Gastrocnemius medialis (tissue), 4 donors: ENCODE measurements around the gene COX4I1. TPM values are rescaled to one million over a fixed set of nuclear protein-coding genes. Genes with fewer than 3 reads are reported as not detected.

ENCODE experiments used
- ATAC-seq, 2 donors: fragments of 150-250 bp; one replicate each; pipeline ENCODE4 v1.9.1; 2016
- DNase-seq, 2 donors: peaks; one replicate each; pipeline ENCODE4 v3.0.0-alpha.2; 2019
- H3K27ac ChIP-seq, 4 donors: fragments of 200-600 bp; sonication (generic); 1 replicate in 1 of 4; 2 replicates in 3 of 4; pipeline ENCODE4 v1.5.1; 2016 to 2018; ENCODE audit warnings: mild to moderate bottlenecking in 2 of 4, moderate library complexity in 1 of 4
- H3K27me3 ChIP-seq, 3 donors: fragments of 200-600 bp; sonication (generic) in 2 of 3; 1 replicate in 1 of 3; 2 replicates in 2 of 3; pipeline versions ENCODE4 v1.5.1 to v1.6.0; 2016 to 2019; ENCODE audit warnings: mild to moderate bottlenecking in 1 of 3, moderate library complexity in 1 of 3
- H3K36me3 ChIP-seq, 2 donors: fragments of 200-600 bp; sonication (generic) in 1 of 2; one replicate each; pipeline ENCODE4 v1.5.1; 2017 to 2018
- H3K4me1 ChIP-seq, 2 donors: fragments of 200-600 bp; sonication (generic) in 1 of 2; one replicate each; pipeline ENCODE4 v1.5.1; 2016 to 2017; ENCODE audit warnings: mild to moderate bottlenecking in 2 of 2
- H3K4me3 ChIP-seq, 4 donors: fragments of 200-600 bp; sonication (generic) in 3 of 4; 1 replicate in 1 of 4; 2 replicates in 3 of 4; pipeline ENCODE4 v1.5.1; 2016 to 2019; ENCODE audit warnings: mild to moderate bottlenecking in 2 of 4
- H3K9me3 ChIP-seq, 3 donors: fragments of 200-600 bp; sonication (generic) in 2 of 3; 1 replicate in 1 of 3; 2 replicates in 2 of 3; pipeline ENCODE4 v1.5.1; 2016 to 2019
- CTCF ChIP-seq, 5 experiments: fragments of 450-650 bp in 3 of 5; fragments of 200-600 bp in 2 of 5; sonication (generic) in 2 of 5; IDR thresholded peaks in 4 of 5; conservative IDR thresholded peaks in 1 of 5; 1 replicate in 4 of 5; 2 replicates in 1 of 5; pipeline ENCODE4 v1.5.1; 2016 to 2019; ENCODE audit warnings: antibody characterized with exemption in 5 of 5, mild to moderate bottlenecking in 3 of 5, moderate library complexity in 3 of 5
- POLR2A ChIP-seq, 2 donors: fragments of 450-650 bp; IDR thresholded peaks; one replicate each; pipeline ENCODE4 v1.6.1; 2017; ENCODE audit warnings: antibody characterized with exemption in 2 of 2, mild to moderate bottlenecking in 2 of 2, moderate library complexity in 2 of 2
- in situ Hi-C, 4 donors: fragments of 200-750 bp; cut with MboI; loops; one replicate each; pipeline versions ENCODE4 v1.15.0 to v1.8.0; 2017; ENCODE audit warnings: low sequenced_read_pairs in 4 of 4
- intact Hi-C: fragments of 100-400 bp; cut with DNase I; formaldehyde crosslinking; loops from one replicate; pipeline ENCODE4 v1.15.1; 2023; ENCODE audit warnings: low total_unique reads
- total RNA-seq, 4 donors: library from RNA; depleted of rRNA; stranded (reverse); fragments of >200 nt; gene quantifications; one replicate each; pipeline versions ENCODE4 v1.1.0 to v1.2.3, GENCODE V29; 2016

The COX4I1 gene
- total RNA-seq, 4 donors from 2014 or later, result 666 to 782 (median 689) TPM

- no peak for ATAC-seq
- peaks cover 0 to 13% (median 1%) of the 10 kb centered on the region in 3 donors for H3K27me3 ChIP-seq
- intact Hi-C loops, result no loop called here
- no peak overlapping the region for H3K4me3 ChIP-seq
- no peaks in the 10 kb centered on the region for H3K4me1 ChIP-seq
- no peak for DNase-seq
- no peaks in the 10 kb centered on the region for H3K36me3 ChIP-seq
- no peak overlapping the region for H3K27ac ChIP-seq
- no peaks in the 10 kb centered on the region for H3K9me3 ChIP-seq
- no peak for TF ChIP-seq POLR2A (IDR thresholded peaks at IDR 0.05)
- no peak for TF ChIP-seq CTCF (IDR thresholded peaks at IDR 0.05 in 4 of 5, conservative IDR thresholded peaks at IDR 0.05 in 1 of 5)
- in situ Hi-C loops, result no loop called here
Measured at GRCh38 chr16:85853547-85854545, 54.4 kb downstream of the COX4I1 start.

- in situ Hi-C loops, result no loop called here
- H3K27ac ChIP-seq, result no peak overlapping the region
Measured at GRCh38 chr16:85854935-85855334, 55.4 kb downstream of the COX4I1 start.

GRCh38 chr16:85856079-85856478 is 56.6 kb downstream of the COX4I1 start:
- in situ Hi-C loops, result no loop called here
- ATAC-seq, result no peak
- Histone ChIP-seq H3K4me1 (no peaks in the 10 kb centered on the region), H3K27me3 (peaks cover 0 to 13% (median 5%) of the 10 kb centered on the region in 3 donors), H3K36me3 (no peaks in the 10 kb centered on the region), H3K4me3 (no peak overlapping the region), H3K27ac (no peak overlapping the region), H3K9me3 (no peaks in the 10 kb centered on the region)
- TF ChIP-seq POLR2A (IDR thresholded peaks at IDR 0.05), result no peak
- TF ChIP-seq CTCF (IDR thresholded peaks at IDR 0.05 in 4 of 5, conservative IDR thresholded peaks at IDR 0.05 in 1 of 5), result no peak
- no peak for DNase-seq
- intact Hi-C loops, result no loop called here

More at GRCh38 chr16:85854935-85855334, 55.4 kb downstream of the COX4I1 start:
- no peak for TF ChIP-seq CTCF (IDR thresholded peaks at IDR 0.05 in 4 of 5, conservative IDR thresholded peaks at IDR 0.05 in 1 of 5)
- no peak for TF ChIP-seq POLR2A (IDR thresholded peaks at IDR 0.05)
- ATAC-seq (no peak), DNase-seq (no peak)
- Histone ChIP-seq H3K4me1 (no peaks in the 10 kb centered on the region), H3K36me3 (no peaks in the 10 kb centered on the region), H3K4me3 (no peak overlapping the region), H3K9me3 (no peaks in the 10 kb centered on the region), H3K27me3 (peaks cover 0 to 13% (median 5%) of the 10 kb centered on the region in 3 donors)
- intact Hi-C loops, result no loop called here

- DNase-seq, result no peak
- in situ Hi-C loops (no loop called here), intact Hi-C loops (no loop called here)
- Histone ChIP-seq H3K4me3 (no peak overlapping the region), H3K36me3 (no peaks in the 10 kb centered on the region), H3K27me3 (peaks cover 0 to 13% (median 5%) of the 10 kb centered on the region in 3 donors), H3K4me1 (no peaks in the 10 kb centered on the region), H3K27ac (no peak overlapping the region), H3K9me3 (no peaks in the 10 kb centered on the region)
- no peak for ATAC-seq
- TF ChIP-seq CTCF (IDR thresholded peaks at IDR 0.05 in 4 of 5, conservative IDR thresholded peaks at IDR 0.05 in 1 of 5) (no peak), POLR2A (IDR thresholded peaks at IDR 0.05) (no peak)
Measured at GRCh38 chr16:85856585-85856984, 57.1 kb downstream of the COX4I1 start.

Other genes starting within 250 kb of the COX4I1 start
- gene GSE1, start 186.4 kb upstream of the COX4I1 start, total RNA-seq, result 10 to 100 TPM; 45.1 to 89.3 (median 71.3) TPM
- gene GINS2, start 110.7 kb upstream of the COX4I1 start, total RNA-seq, result 1 to 10 TPM in 2 of 4 donors, under 1 TPM in 1, not detected in 1; 0.33 to 1.6 (median 1.6) TPM
- 1 to 10 TPM in 1 of 4 donors, not detected in 3; 1.3 TPM for gene C16orf74, start 48.6 kb upstream of the COX4I1 start, total RNA-seq
- 10 to 100 TPM; 29.6 to 39.8 (median 36.4) TPM for gene EMC8, start 151 bp upstream of the COX4I1 start, total RNA-seq
- gene IRF8, start 99.5 kb downstream of the COX4I1 start, total RNA-seq, result 1 to 10 TPM; 1.5 to 3.1 (median 2.8) TPM